ENCODE data around the gene GMPPA. TPM values are rescaled to one million over a fixed set of nuclear protein-coding genes. Genes with fewer than 3 reads are reported as not detected.

Gene GMPPA
- total RNA-seq, 1 donor from 2014 or later = 22.2 TPM

DNA sequence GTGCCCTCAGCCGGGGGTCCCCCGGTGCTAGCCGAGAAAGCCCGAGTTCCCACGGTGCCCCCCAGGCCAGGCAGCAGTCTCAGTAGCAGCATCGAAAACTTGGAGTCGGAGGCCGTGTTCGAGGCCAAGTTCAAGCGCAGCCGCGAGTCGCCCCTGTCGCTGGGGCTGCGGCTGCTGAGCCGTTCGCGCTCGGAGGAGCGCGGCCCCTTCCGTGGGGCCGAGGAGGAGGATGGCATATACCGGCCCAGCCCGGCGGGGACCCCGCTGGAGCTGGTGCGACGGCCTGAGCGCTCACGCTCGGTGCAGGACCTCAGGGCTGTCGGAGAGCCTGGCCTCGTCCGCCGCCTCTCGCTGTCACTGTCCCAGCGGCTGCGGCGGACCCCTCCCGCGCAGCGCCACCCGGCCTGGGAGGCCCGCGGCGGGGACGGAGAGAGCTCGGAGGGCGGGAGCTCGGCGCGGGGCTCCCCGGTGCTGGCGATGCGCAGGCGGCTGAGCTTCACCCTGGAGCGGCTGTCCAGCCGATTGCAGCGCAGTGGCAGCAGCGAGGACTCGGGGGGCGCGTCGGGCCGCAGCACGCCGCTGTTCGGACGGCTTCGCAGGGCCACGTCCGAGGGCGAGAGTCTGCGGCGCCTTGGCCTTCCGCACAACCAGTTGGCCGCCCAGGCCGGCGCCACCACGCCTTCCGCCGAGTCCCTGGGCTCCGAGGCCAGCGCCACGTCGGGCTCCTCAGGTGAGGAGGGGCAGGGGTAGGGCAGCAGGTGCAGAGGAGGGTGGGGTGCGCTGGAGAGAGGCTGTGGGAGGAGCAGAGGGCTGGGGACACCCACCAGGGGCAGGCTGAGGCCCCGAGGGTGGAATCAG, 14.1 kb upstream of the GMPPA start:
- no peak for DNase-seq (ENCODE audit: low read depth in 2 of 2)

DNA sequence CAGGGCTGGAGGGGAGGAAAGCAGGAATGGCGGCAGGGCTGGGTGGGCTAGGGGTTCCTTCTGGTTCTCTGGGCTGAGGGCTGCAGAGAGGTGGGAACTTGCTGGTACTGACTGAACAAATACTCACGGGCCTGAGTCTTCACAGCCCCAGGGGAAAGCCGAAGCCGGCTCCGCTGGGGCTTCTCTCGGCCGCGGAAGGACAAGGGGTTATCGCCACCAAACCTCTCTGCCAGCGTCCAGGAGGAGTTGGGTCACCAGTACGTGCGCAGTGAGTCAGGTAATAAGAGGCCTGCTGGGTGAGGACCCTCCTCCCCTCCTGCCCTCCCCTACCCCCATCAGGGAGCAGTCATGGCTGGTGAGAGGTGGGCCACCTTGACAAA, 13.5 kb upstream of the GMPPA start:
- no peak for DNase-seq (ENCODE audit: low read depth in 2 of 2)

GRCh38 chr2:219486380-219486959, 12.2 kb upstream of the GMPPA start:
- DNase-seq (ENCODE audit: low read depth in 2 of 2) = no peak

GRCh38 chr2:219488149-219488843, 10.4 kb upstream of the GMPPA start:
- DNase-seq (ENCODE audit: low read depth in 2 of 2) = no peak

DNA sequence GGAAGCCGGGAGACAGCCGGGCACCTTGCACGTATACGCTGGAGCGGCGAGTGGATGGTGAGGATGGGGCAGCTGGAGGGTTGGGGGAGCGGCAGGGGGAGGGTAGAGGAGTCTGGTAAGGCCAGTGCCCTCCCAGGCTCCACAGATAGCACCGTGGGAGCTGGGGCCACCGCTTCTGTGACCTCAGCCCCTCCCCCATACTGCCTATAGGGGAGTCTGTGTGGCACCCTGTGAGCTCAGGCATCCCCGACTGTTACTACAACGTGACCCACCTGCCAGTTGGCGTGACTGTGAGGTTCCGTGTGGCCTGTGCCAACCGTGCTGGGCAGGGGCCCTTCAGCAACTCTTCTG, 9.9 kb upstream of the GMPPA start:
- DNase-seq (ENCODE audit: low read depth in 2 of 2) = no peak

DNA sequence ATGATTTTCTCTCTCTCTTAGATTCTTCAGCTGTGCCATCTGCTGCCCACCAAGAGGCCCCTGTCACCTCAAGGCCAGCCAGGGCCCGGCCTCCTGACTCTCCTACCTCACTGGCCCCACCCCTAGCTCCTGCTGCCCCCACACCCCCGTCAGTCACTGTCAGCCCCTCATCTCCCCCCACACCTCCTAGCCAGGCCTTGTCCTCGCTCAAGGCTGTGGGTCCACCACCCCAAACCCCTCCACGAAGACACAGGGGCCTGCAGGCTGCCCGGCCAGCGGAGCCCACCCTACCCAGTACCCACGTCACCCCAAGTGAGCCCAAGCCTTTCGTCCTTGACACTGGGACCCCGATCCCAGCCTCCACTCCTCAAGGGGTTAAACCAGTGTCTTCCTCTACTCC, 9.4 kb upstream of the GMPPA start:
- no peak for DNase-seq (ENCODE audit: low read depth in 2 of 2)

DNA sequence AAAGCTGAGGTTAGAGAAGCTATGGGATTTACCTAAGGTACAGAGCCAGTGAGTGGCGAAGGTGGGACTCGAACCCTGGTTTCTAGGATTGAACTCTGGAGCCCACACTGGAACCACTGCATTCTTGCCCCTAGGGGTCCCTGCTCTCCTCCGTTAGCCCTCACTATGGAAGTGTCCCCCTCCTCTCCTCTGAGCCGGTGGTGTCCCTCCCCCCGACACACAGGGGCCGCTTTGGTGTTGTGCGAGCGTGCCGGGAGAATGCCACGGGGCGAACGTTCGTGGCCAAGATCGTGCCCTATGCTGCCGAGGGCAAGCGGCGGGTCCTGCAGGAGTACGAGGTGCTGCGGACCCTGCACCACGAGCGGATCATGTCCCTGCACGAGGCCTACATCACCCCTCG, 8.5 kb upstream of the GMPPA start:
- no peak for DNase-seq (ENCODE audit: low read depth in 2 of 2)

DNA sequence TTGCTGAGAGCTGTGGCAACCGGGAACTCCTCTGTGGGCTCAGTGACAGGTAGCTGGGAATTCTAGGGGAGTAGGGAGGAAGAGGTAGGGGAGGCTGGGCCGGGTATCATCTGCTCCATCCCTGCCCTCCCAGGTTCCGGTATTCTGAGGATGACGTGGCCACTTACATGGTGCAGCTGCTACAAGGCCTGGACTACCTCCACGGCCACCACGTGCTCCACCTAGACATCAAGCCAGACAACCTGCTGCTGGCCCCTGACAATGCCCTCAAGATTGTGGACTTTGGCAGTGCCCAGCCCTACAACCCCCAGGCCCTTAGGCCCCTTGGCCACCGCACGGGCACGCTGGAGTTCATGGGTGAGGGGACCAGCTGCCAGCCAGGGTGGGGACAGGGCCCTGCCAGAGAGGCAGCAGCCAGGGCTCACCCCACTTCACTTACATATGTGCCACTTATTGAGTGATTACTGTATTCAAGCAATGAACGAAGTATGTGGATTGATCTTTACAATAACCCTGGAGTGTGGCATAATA, 8.0 kb upstream of the GMPPA start:
- no peak for DNase-seq (ENCODE audit: low read depth in 2 of 2)

DNA sequence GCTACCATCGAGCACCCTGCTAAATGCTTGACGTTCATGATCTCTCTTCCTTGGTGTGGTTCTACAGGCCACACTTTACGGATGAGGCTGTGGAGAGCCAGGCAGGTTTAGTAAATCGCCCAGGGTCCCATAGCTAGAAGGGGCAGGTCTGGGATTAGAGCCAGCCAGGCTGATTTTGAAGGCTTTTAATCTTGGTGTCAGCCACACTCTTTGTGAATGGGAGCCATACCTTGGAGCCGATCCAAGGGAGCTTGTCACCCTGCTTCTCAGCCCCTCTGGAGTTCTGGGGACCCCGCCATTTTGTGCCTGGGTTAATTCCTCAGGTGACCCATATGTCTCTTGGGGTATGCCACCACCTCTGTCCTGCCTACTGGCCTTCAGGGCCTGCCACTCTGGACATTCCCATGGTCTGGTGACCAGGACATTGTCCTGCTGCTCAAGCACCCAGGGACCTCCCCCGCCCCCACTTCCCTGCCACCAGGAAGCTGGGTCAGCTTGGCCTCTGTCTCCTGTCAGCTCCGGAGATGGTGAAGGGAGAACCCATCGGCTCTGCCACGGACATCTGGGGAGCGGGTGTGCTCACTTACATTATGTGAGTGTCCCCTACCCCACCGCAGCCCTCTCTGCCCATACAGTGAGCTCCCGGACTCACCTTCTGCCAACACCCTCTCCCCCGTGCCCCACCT, 7.3 kb upstream of the GMPPA start:
- no peak for DNase-seq (ENCODE audit: low read depth in 2 of 2)

DNA sequence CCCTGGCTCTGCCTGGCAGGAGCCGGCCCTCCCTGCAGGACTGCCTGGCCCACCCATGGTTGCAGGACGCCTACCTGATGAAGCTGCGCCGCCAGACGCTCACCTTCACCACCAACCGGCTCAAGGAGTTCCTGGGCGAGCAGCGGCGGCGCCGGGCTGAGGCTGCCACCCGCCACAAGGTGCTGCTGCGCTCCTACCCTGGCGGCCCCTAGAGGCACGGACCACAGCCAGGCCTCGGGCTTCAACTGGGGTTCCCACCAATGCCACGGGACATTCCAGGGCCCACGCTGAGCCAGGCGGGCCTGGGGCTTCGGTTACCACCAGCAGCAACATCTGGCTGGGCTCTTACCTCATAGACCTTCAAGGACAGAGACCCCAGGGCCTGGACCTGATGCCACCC, 6.1 kb upstream of the GMPPA start:
- no peak for DNase-seq (ENCODE audit: low read depth in 2 of 2)

GRCh38 chr2:219493086-219493485, 5.6 kb upstream of the GMPPA start:
- no peak for DNase-seq (ENCODE audit: low read depth in 2 of 2)

DNA sequence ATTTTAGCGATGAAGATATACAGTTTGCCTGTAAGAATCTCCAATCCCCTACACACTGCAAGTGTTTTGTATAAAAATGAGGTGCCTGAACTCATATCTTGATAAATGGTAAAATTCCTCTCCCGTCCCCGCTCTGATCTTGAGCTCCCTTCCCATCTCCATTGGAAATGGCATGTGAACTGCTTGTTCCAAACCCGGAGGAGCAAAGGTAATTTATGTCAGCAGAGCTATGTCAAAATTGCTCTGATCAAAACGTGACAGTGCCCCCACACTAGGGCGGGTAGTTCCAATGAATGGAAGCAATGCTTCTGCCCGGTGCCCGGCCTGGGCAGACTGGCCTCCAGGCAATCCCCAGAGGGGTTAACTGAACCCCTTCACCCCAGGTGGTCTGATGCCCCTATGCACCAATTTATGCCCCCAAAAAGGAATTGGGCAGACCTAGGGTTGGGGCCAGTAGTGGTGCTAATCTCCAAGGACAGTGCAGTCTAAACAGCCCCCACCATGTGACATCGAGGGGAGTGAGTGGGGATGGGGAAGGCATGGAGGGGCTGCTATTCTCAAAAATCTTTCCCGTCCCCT, 3.6 kb upstream of the GMPPA start:
- DNase-seq (ENCODE audit: low read depth in 2 of 2) = no peak

GRCh38 chr2:219495531-219496122, 3.1 kb upstream of the GMPPA start:
- DNase-seq (ENCODE audit: low read depth in 2 of 2) = peak; percentile 45 to 75

GRCh38 chr2:219496247-219496824, 2.4 kb upstream of the GMPPA start:
- no peak for DNase-seq (ENCODE audit: low read depth in 2 of 2)

DNA sequence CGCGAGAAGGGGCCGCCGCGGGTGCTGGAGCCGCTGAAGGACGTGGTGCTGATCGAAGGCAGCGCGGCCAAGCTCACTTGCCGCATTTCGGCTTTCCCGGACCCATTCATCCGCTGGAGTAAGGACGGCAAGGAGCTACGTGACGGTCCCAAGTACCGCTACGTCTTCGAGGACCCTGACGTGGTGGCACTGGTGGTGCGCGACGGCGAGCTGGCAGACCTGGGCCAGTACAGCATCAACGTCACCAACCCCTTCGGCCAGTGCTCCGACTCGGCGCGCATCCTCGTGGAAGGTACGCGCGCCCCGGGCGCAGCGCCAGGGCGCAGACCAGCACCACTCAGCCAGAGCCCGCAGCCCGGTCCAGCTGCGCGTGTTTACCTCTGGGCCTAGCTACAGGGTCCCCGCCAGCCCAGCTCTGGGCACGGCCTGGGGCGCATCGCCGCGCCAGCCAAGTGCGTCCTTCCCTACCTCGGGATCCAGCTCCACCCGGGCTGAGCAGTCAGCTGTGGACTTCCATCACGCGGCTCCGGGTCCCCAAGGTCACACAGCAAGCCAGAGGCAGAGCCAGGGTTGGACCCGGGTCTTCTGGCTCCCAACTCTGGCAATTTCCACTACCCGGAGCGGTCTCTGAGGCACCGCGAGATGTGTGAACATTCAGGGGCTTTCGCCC, 1.7 kb upstream of the GMPPA start:
- DNase-seq (ENCODE audit: low read depth in 2 of 2) = no peak

DNA sequence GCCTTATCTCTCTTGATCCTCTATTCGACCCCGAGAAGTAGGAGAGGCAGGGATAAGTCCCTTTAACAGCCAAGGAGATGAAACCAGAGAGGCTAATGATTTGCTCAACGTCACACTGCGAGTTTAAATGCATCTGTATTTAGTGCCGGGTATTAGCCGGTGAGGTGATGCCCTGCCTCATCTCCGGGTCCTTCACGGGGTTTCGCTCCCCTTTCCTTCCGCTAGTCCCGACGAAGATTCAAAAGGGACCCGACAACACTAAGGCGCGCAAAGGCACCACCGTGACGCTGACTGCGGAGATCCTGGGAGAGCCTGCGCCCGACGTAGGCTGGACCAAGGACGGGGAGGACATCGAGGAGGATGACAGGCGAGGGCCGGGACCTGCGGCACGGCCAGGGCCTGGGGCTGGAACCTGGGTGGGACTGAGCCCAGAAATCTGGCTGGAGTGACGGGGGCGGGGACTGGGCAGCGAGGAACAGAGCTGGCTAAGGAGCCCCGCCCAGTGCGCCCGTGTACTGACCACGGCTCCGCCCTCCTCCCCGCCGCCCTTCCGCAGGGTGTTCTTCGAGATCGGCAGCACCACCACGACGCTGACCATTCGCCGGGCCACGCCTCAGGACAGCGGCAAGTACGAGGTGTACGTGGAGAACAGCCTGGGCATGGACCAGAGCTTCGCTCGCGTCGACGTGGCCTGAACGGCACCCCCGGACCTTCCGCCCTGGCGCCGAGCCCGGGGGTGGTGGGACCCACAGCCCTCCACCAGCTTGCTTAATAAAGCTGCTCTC, 1.0 kb upstream of the GMPPA start:
- DNase-seq (ENCODE audit: low read depth in 2 of 2) = peak; percentile 5 to 80

GRCh38 chr2:219499058-219499307, 292 bp downstream of the GMPPA start:
- DNase-seq (ENCODE audit: low read depth in 2 of 2) = no peak

DNA sequence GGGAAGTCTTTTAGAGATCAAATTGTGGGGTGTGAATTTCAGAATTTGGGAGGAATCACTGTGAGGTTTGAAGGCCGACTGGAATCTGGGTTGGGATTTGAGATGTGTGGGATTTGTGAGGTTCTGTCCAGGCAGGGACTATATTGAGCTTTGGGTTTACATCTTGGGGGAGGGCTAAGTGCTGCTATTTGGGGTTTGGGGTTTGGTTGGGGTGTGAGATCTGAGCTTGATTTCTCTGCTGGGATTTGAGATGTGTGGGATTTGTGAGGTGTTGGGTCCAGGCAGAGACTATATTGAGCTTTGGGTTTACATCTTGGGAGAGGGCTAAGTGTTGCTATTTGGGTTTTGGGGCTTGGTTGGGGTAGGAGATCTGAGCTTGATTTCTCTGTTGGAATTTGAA, 864 bp downstream of the GMPPA start:
- DNase-seq (ENCODE audit: low read depth in 2 of 2) = no peak

DNA sequence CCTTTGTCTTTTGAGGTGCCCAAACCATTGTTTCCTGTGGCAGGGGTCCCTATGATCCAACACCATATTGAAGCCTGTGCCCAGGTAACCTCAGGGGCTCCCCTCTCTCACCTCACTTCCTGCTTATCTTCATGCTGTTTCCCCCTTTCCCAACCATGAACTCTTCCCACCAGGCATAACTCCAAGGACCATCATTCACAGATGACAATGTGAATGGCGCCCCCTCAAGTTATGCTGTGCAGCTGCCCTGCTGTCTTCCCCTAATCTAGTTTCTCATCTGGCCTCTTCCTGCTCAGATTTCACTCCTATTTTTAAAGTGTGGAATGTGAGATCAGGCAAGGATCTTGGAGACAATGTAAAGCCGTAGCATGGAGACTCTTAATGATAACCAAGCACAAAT, 1.4 kb downstream of the GMPPA start:
- no peak for DNase-seq (ENCODE audit: low read depth in 2 of 2)

DNA sequence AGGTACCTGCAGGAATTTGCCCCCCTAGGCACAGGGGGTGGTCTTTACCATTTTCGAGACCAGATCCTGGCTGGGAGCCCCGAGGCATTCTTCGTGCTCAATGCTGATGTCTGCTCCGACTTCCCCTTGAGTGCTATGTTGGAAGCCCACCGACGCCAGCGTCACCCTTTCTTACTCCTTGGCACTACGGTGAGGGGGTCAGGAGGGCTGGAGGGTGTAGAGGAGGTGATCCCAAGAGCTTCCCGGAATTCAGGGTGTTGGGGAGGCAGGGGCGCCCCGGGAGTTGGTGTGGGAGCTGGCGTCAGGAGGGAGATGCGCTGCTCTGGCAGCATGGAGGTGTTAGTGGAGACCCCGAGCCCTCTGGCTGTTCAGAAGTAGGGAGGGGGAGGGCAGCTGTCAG, 3.2 kb downstream of the GMPPA start:
- no peak for DNase-seq (ENCODE audit: low read depth in 2 of 2)

Data from dermis microvascular lymphatic vessel endothelial cell (primary cell).